ENCODE data around the gene ANK2. TPM values are rescaled to one million over a fixed set of nuclear protein-coding genes. Genes with fewer than 3 reads are reported as not detected.

The ANK2 gene
- total RNA-seq, 1 experiment from 2014 or later = 5.6 TPM

GRCh38 chr4:113145147-113145518 is 95.7 kb downstream of the ANK2 start:
- no peaks in the 10 kb centered on the region for H3K9me2 ChIP-seq (ENCODE audit: insufficient read depth)
- H3K4me2 ChIP-seq (ENCODE audit: low read length) = no peak overlapping the region
- no peak for ATAC-seq
- H3K4me1 ChIP-seq (ENCODE audit: control insufficient read depth in 1 of 2, insufficient read depth in 2 of 2, low read length in 2 of 2) = peaks cover 18 to 24% of the 10 kb centered on the region in 2 experiments
- H3K27ac ChIP-seq (ENCODE audit: low read depth, low read length) = no peak overlapping the region
- DNase-seq (ENCODE audit: low read depth, low spot score) = no peak
- ChIA-PET CTCF (no interaction called here), RAD21 (ENCODE audit: low non-redundant PET in 1 of 2, low total read pairs in 2 of 2, uncharacterized antibody in 2 of 2, unreplicated experiment in 2 of 2) (no interaction called here), POLR2A (no interaction called here)
- no TSS peak for BruUV-seq (replicated peaks)
- TF ChIP-seq, protein P1, sequence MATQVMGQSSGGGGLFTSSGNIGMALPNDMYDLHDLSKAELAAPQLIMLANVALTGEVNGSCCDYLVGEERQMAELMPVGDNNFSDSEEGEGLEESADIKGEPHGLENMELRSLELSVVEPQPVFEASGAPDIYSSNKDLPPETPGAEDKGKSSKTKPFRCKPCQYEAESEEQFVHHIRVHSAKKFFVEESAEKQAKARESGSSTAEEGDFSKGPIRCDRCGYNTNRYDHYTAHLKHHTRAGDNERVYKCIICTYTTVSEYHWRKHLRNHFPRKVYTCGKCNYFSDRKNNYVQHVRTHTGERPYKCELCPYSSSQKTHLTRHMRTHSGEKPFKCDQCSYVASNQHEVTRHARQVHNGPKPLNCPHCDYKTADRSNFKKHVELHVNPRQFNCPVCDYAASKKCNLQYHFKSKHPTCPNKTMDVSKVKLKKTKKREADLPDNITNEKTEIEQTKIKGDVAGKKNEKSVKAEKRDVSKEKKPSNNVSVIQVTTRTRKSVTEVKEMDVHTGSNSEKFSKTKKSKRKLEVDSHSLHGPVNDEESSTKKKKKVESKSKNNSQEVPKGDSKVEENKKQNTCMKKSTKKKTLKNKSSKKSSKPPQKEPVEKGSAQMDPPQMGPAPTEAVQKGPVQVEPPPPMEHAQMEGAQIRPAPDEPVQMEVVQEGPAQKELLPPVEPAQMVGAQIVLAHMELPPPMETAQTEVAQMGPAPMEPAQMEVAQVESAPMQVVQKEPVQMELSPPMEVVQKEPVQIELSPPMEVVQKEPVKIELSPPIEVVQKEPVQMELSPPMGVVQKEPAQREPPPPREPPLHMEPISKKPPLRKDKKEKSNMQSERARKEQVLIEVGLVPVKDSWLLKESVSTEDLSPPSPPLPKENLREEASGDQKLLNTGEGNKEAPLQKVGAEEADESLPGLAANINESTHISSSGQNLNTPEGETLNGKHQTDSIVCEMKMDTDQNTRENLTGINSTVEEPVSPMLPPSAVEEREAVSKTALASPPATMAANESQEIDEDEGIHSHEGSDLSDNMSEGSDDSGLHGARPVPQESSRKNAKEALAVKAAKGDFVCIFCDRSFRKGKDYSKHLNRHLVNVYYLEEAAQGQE (IDR thresholded peaks at IDR 0.05; ENCODE audit: low read depth) = no peak
- TF ChIP-seq ZFX (IDR thresholded peaks at IDR 0.05) (no peak), CBX3 (IDR thresholded peaks at IDR 0.05; ENCODE audit: low read depth) (no peak), CEBPB (IDR thresholded peaks at IDR 0.05; ENCODE audit: low read depth) (no peak), YY1 (IDR thresholded peaks at IDR 0.05; ENCODE audit: extremely low read depth, insufficient replicate concordance, low read depth, low read length) (no peak), EZH2 (IDR thresholded peaks at IDR 0.05) (no peak), EZH2phosphoT487 (IDR thresholded peaks at IDR 0.05; ENCODE audit: borderline replicate concordance) (no peak)
- TF ChIP-seq, protein P2, sequence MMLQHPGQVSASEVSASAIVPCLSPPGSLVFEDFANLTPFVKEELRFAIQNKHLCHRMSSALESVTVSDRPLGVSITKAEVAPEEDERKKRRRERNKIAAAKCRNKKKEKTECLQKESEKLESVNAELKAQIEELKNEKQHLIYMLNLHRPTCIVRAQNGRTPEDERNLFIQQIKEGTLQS (IDR thresholded peaks at IDR 0.05) = no peak
- no peaks in the 10 kb centered on the region for H3K36me3 ChIP-seq (ENCODE audit: control insufficient read depth in 1 of 2, insufficient read depth in 2 of 2, low read length in 2 of 2)
- intact Hi-C loops (cut with micrococcal nuclease) = no loop called here
- H3K9ac ChIP-seq (ENCODE audit: low read length) = no peak overlapping the region
- no peaks in the 10 kb centered on the region for H4K20me1 ChIP-seq (ENCODE audit: insufficient read depth)
- H3K9me3 ChIP-seq (ENCODE audit: control insufficient read depth in 1 of 2, insufficient read depth in 1 of 2, low read depth in 1 of 2, low read length in 2 of 2) = no peaks in the 10 kb centered on the region
- no peaks in the 10 kb centered on the region for H3K27me3 ChIP-seq (ENCODE audit: insufficient read depth, low read length)
- H3K4me3 ChIP-seq (replicated peaks in 1 of 2; ENCODE audit: low read depth in 1 of 2, low read length in 2 of 2) = no peak overlapping the region
- H3K79me2 ChIP-seq (ENCODE audit: insufficient read depth, low read length) = no peaks in the 10 kb centered on the region
- H2AFZ ChIP-seq (ENCODE audit: low read depth, low read length, poor library complexity, severe bottlenecking) = no peak overlapping the region
